AG04449 (cell line): ENCODE measurements around the gene SLC25A12.
"Not testable (repeated sequence)": the region's sequence is repeated elsewhere in the genome, so short reads cannot be mapped to it uniquely, and the experiment has no call there.

Experiments used
- CTCF ChIA-PET: fragments of 350-600 bp; formaldehyde crosslinking; extraction: SDS; loops from one replicate; lab custom pipeline; 2021; ENCODE audit warnings: antibody characterized with exemption; lab: Yijun Ruan, JAX
- POLR2A ChIA-PET: fragments of 400-600, 350-600 bp; formaldehyde crosslinking; extraction: SDS; loops from one replicate; lab custom pipeline; 2020; ENCODE audit warnings: antibody characterized with exemption, inconsistent platforms; lab: Yijun Ruan, JAX
- DNase-seq: peaks from one replicate; pipeline ENCODE4 v3.0.0-alpha.2; 2010; ENCODE audit warnings: low read depth, low spot score
- H3K4me3 ChIP-seq: 2 replicates; pipeline ENCODE4 v1.5.1; 2011; ENCODE audit warnings: low read depth, mild to moderate bottlenecking, control low read depth, low read length
- CTCF ChIP-seq: IDR thresholded peaks from one replicate; pipeline ENCODE4 v1.5.1; 2011; ENCODE audit warnings: mild to moderate bottlenecking, moderate library complexity, low read length, control low read depth, inconsistent platforms; ENCODE audit not compliant: insufficient read depth; ENCODE audit errors: missing control alignments

SLC25A12 gene

GRCh38 chr2:171771463-171771862 is 122.6 kb downstream of the SLC25A12 start:
- DNase-seq = no peak
- TF ChIP-seq CTCF = no peak
- ChIA-PET POLR2A (no interaction called here), CTCF (interaction anchor here (1.0 kb wide), 1 partner anchor 342 kb away, joined by 3 read pairs; no protein-coding TSS in a partner anchor)
- no peak overlapping the region for H3K4me3 ChIP-seq

GRCh38 chr2:171763602-171764001 is 130.4 kb downstream of the SLC25A12 start:
- ChIA-PET POLR2A (no interaction called here), CTCF (no interaction called here)
- no peak for TF ChIP-seq CTCF
- H3K4me3 ChIP-seq = no peak overlapping the region
- DNase-seq = no peak

GRCh38 chr2:171762879-171763573 is 131.0 kb downstream of the SLC25A12 start:
- TF ChIP-seq CTCF = no peak
- POLR2A ChIA-PET = no interaction called here
- no peak overlapping the region for H3K4me3 ChIP-seq
- no peak for DNase-seq
- CTCF ChIA-PET = no interaction called here

- H3K4me3 ChIP-seq, DNase-seq: not testable (repeated sequence)
- CTCF ChIA-PET = interaction anchor here (0.6 kb wide), 1 partner anchor 221 kb away, joined by 3 read pairs; no protein-coding TSS in a partner anchor
- POLR2A ChIA-PET = interaction anchor here (0.7 kb wide), 1 partner anchor 58 kb away, joined by 3 read pairs; no protein-coding TSS in a partner anchor
Observed at GRCh38 chr2:171761176-171761575, 132.9 kb downstream of the SLC25A12 start.

GRCh38 chr2:171758762-171759161 is 135.3 kb downstream of the SLC25A12 start:
- H3K4me3 ChIP-seq, POLR2A ChIA-PET, DNase-seq, CTCF ChIA-PET: not testable (repeated sequence)

GRCh38 chr2:171754254-171754939 is 139.6 kb downstream of the SLC25A12 start:
- TF ChIP-seq CTCF = no peak
- CTCF ChIA-PET = interaction anchor here (0.6 to 1.0 kb wide), 2 partner anchors 348 to 776 kb away, joined by 3 to 4 read pairs; partner anchors contain the start of gene DLX2
- POLR2A ChIA-PET = no interaction called here
- no peak for DNase-seq
- H3K4me3 ChIP-seq = no peak overlapping the region

GRCh38 chr2:171747371-171747770 is 146.7 kb downstream of the SLC25A12 start:
- DNase-seq = no peak
- no peak for TF ChIP-seq CTCF
- H3K4me3 ChIP-seq = no peak overlapping the region
- ChIA-PET POLR2A (no interaction called here), CTCF (interaction anchor here (1.5 kb wide), 1 partner anchor 10 kb away, joined by 3 read pairs; no protein-coding TSS in a partner anchor)
